A549 (cell line): ENCODE results near the gene ZC3H12C. TPM values are rescaled to one million over a fixed set of nuclear protein-coding genes. Genes with fewer than 3 reads are reported as not detected.

Experiments used
- ATAC-seq, 2 experiments: fragments of 200-7000 bp in 1 of 2; fragments of >200 bp in 1 of 2; cut with Nextera tagmentation in 1 of 2; cut with Tn5 transposase in 1 of 2; 3 replicates each; pipeline versions ENCODE4 v1.8.0 to v1.9.1; 2018 to 2020; ENCODE audit warnings: mild to moderate bottlenecking in 1 of 2, moderate library complexity in 1 of 2
- CTCF ChIA-PET: fragments of 300-600 bp; sonication (Branson Sonifier 250); formaldehyde crosslinking; extraction: SDS; loops from one replicate; lab custom pipeline; 2021; ENCODE audit warnings: antibody characterized with exemption, inconsistent platforms; lab: Yijun Ruan, JAX
- POLR2A ChIA-PET: fragments of 350-600 bp; formaldehyde crosslinking; extraction: SDS; loops from one replicate; lab custom pipeline; 2021; ENCODE audit warnings: antibody characterized with exemption, inconsistent platforms; lab: Yijun Ruan, JAX
- DNase-seq, 2 experiments: peaks; one replicate each; pipeline versions ENCODE4 v3.0.0 to v3.0.0-alpha.2; 2011 to 2016; ENCODE audit warnings: low read depth in 1 of 2, low spot score in 1 of 2
- FAIRE-seq: peaks from 2 replicates; lab custom pipeline; 2011; peaks lifted over from hg19 to GRCh38; lab: Jason Lieb, UNC
- H3K27ac ChIP-seq, 2 experiments: fragments of >200 bp; sonication (Bioruptor Twin); formaldehyde crosslinking; 3 replicates each; pipeline ENCODE4 v1.5.1; 2016 to 2017
- H3K4me1 ChIP-seq: fragments of >200 bp; sonication (Bioruptor Twin); formaldehyde crosslinking; 3 replicates; pipeline ENCODE4 v1.6.1; 2016
- H3K4me2 ChIP-seq: fragments of >200 bp; sonication (Bioruptor Twin); formaldehyde crosslinking; 3 replicates; pipeline ENCODE4 v1.6.1; 2016
- H3K4me3 ChIP-seq: fragments of >200 bp; sonication (Bioruptor Twin); formaldehyde crosslinking; 3 replicates; pipeline ENCODE4 v1.5.1; 2016
- H3K9me3 ChIP-seq: fragments of >200 bp; sonication (Bioruptor Twin); formaldehyde crosslinking; 3 replicates; pipeline ENCODE4 v1.6.1; 2016
- BHLHE40 ChIP-seq: IDR thresholded peaks from 2 replicates; pipeline ENCODE4 v1.6.1; 2012; ENCODE audit warnings: low read depth, low read length, inconsistent platforms
- CEBPB ChIP-seq, 2 experiments: fragments of >200 bp in 1 of 2; sonication (Bioruptor Twin) in 1 of 2; formaldehyde crosslinking in 1 of 2; IDR thresholded peaks; 2 replicates each; pipeline ENCODE4 v1.6.1; 2012 to 2016
- CHD4 ChIP-seq: fragments of 200-600 bp; sonication (generic); IDR thresholded peaks from 2 replicates; pipeline ENCODE4 v1.6.1; 2016; ENCODE audit warnings: antibody characterized with exemption, mild to moderate bottlenecking, borderline replicate concordance
- E2F6 ChIP-seq: IDR thresholded peaks from 2 replicates; pipeline ENCODE4 v1.6.1; 2012; ENCODE audit warnings: low read depth, borderline replicate concordance
- EHF ChIP-seq: fragments of 250-450 bp; sonication (Bioruptor Pico); IDR thresholded peaks from 2 replicates; pipeline ENCODE4 v1.5.0; 2020; ENCODE audit warnings: mild to moderate bottlenecking
- EHMT2 ChIP-seq: fragments of 200-600 bp; sonication (generic); IDR thresholded peaks from 2 replicates; pipeline ENCODE4 v1.6.1; 2016; ENCODE audit warnings: antibody characterized with exemption, low read depth, mild to moderate bottlenecking, moderate library complexity
- EP300 ChIP-seq, 2 experiments: fragments of >200 bp; sonication (Bioruptor Twin); formaldehyde crosslinking; IDR thresholded peaks; 2 replicates in 1 of 2; 3 replicates in 1 of 2; pipeline ENCODE4 v1.6.1; 2016 to 2017
- ESRRA ChIP-seq: fragments of 150-350 bp; IDR thresholded peaks from 2 replicates; pipeline ENCODE4 v1.6.1; 2014; ENCODE audit warnings: mild to moderate bottlenecking, low read length, borderline replicate concordance
- GATA3 ChIP-seq: IDR thresholded peaks from 2 replicates; pipeline ENCODE4 v1.6.1; 2012; ENCODE audit warnings: borderline replicate concordance
- HDAC2 ChIP-seq: fragments of 200-600 bp; sonication (generic); IDR thresholded peaks from 2 replicates; pipeline ENCODE4 v1.6.1; 2016
- HMGXB4 ChIP-seq: fragments of 250-450 bp; sonication (Bioruptor Pico); IDR thresholded peaks from 2 replicates; pipeline ENCODE4 v1.5.0; 2021; ENCODE audit warnings: mild to moderate bottlenecking, moderate library complexity, borderline replicate concordance
- HOXB13 ChIP-seq: fragments of 250-450 bp; sonication (Bioruptor Pico); IDR thresholded peaks from 2 replicates; pipeline ENCODE4 v1.5.0; 2020; ENCODE audit warnings: low read depth, mild to moderate bottlenecking, moderate library complexity
- HOXB5 ChIP-seq: fragments of 250-450 bp; sonication (Bioruptor Pico); IDR thresholded peaks from 2 replicates; pipeline ENCODE4 v1.5.0; 2020; ENCODE audit warnings: mild to moderate bottlenecking, moderate library complexity
- JUN ChIP-seq, 2 experiments: fragments of >200 bp; sonication (Bioruptor Twin); formaldehyde crosslinking; IDR thresholded peaks; 2 replicates in 1 of 2; 3 replicates in 1 of 2; pipeline ENCODE4 v1.6.1; 2016 to 2017
- KDM1A ChIP-seq: fragments of 200-600 bp; sonication (generic); IDR thresholded peaks from 2 replicates; pipeline ENCODE4 v1.6.1; 2016; ENCODE audit warnings: low read depth, mild to moderate bottlenecking
- KDM5A ChIP-seq: fragments of 200-600 bp; sonication (generic); IDR thresholded peaks from 2 replicates; pipeline ENCODE4 v1.6.1; 2016; ENCODE audit warnings: antibody characterized with exemption, mild to moderate bottlenecking
- NFE2L2 ChIP-seq: fragments of 150-350 bp; conservative IDR thresholded peaks from 2 replicates; pipeline ENCODE4 v1.6.1; 2014; ENCODE audit warnings: low read length
- NPAS2 ChIP-seq: fragments of 250-450 bp; sonication (Bioruptor Pico); IDR thresholded peaks from 2 replicates; pipeline ENCODE4 v1.8.0; 2022; ENCODE audit warnings: mild to moderate bottlenecking, moderate library complexity, borderline replicate concordance
- POLR2A ChIP-seq: IDR thresholded peaks from 2 replicates; pipeline ENCODE4 v1.6.1; 2012; ENCODE audit warnings: mild to moderate bottlenecking, low read length
- RAD21 ChIP-seq, 2 experiments: fragments of >200 bp in 1 of 2; sonication (Bioruptor Twin) in 1 of 2; formaldehyde crosslinking in 1 of 2; IDR thresholded peaks in 1 of 2; conservative IDR thresholded peaks in 1 of 2; 2 replicates in 1 of 2; 3 replicates in 1 of 2; pipeline ENCODE4 v1.6.1; 2012 to 2018; ENCODE audit warnings: inconsistent platforms in 1 of 2
- RCOR1 ChIP-seq: fragments of 150-350 bp; IDR thresholded peaks from 2 replicates; pipeline ENCODE4 v1.6.1; 2014; ENCODE audit warnings: antibody characterized with exemption, low read length, low read depth
- RFX5 ChIP-seq: fragments of 450-650 bp; IDR thresholded peaks from 2 replicates; pipeline ENCODE4 v1.7.1; 2014; ENCODE audit warnings: antibody characterized with exemption, mild to moderate bottlenecking, moderate library complexity
- SREBF2 ChIP-seq: fragments of 450-650 bp; IDR thresholded peaks from 2 replicates; pipeline ENCODE4 v1.6.1; 2014; ENCODE audit warnings: mild to moderate bottlenecking, moderate library complexity
- USF2 ChIP-seq: fragments of 450-650 bp; IDR thresholded peaks from 2 replicates; pipeline ENCODE4 v1.6.1; 2014; ENCODE audit warnings: antibody characterized with exemption
- ZNF302 ChIP-seq: fragments of 250-450 bp; sonication (Bioruptor Pico); IDR thresholded peaks from 2 replicates; pipeline ENCODE4 v1.9.0; 2021; ENCODE audit warnings: inconsistent platforms, mild to moderate bottlenecking, moderate library complexity
- ZSCAN20 ChIP-seq: fragments of 250-450 bp; sonication (Bioruptor Pico); IDR thresholded peaks from 2 replicates; pipeline ENCODE4 v1.8.0; 2022; ENCODE audit warnings: mild to moderate bottlenecking, moderate library complexity
- WGBS: methylation state at CpG from one replicate; pipeline ENCODE4 v1.1.6; 2017; ENCODE audit errors: missing lambda C conversion rate; 5-methylcytosine and 5-hydroxymethylcytosine counted together
- polyA plus RNA-seq, 4 experiments: library from polyadenylated mRNA; depleted of rRNA in 3 of 4; stranded (reverse); fragments of >200 nt; fragmentation: RNase III in 1 of 4; extraction: RNeasy Plus Mini Kit Qiagen cat#74134 plus additional on column Dnase treatment in 1 of 4; gene quantifications; 2 replicates in 3 of 4; 3 replicates in 1 of 4; pipeline ENCODE4 v1.2.3, GENCODE V29; 2011 to 2017
- TF ChIP-seq, protein P1 (sequence below): fragments of >200 bp; sonication (Bioruptor Twin); formaldehyde crosslinking; IDR thresholded peaks from 2 replicates; pipeline ENCODE4 v1.6.1; 2016
- TF ChIP-seq, protein P2 (sequence below): fragments of 200-600 bp; sonication (generic); IDR thresholded peaks from 2 replicates; pipeline ENCODE4 v1.6.1; 2016; ENCODE audit warnings: antibody characterized with exemption, mild to moderate bottlenecking, moderate library complexity
- TF ChIP-seq, protein P3 (sequence below): fragments of >200 bp; sonication (Bioruptor Twin); formaldehyde crosslinking; IDR thresholded peaks from 3 replicates; pipeline ENCODE4 v1.6.1; 2016
- TF ChIP-seq, protein P4 (sequence below): fragments of 150-350 bp; IDR thresholded peaks from 2 replicates; pipeline ENCODE4 v1.6.1; 2014; ENCODE audit warnings: low read depth, mild to moderate bottlenecking, low read length

The ZC3H12C gene
- polyA plus RNA-seq, 2 of the 4 experiments (the other 2 are of a cell fraction): 3.1 to 12.4 TPM

- DNase-seq: peak; percentile 34 to 82
- POLR2A ChIA-PET: interaction anchor here (0.5 to 0.9 kb wide), 2 partner anchors 57 to 133 kb away, joined by 3 to 4 read pairs; no protein-coding TSS in a partner anchor
- peak overlapping the region; percentile 66 for H3K4me2 ChIP-seq
- 48% methylated on average over 8 of the region's 9 CpGs for WGBS
- peak; percentile 90 to 95 for ATAC-seq
- no peak overlapping the region for H3K4me3 ChIP-seq
- no peaks in the 10 kb centered on the region for H3K9me3 ChIP-seq
- CTCF ChIA-PET: no interaction called here
- H3K4me1 ChIP-seq: peaks cover 55% of the 10 kb centered on the region
- peak; percentile 39 for FAIRE-seq
- peak overlapping the region; percentile 67 to 87 for H3K27ac ChIP-seq
- TF ChIP-seq HOXB13 (CRISPR knock-in tag) (peak; percentile 23; the same call in 1 of the 2 replicates), ESRRA (no peak), JUN (IDR thresholded peaks at IDR 0.05) (peak; percentile 50 to 76; a peak in 2 of 5 replicates), POLR2A (no peak), RAD21 (conservative IDR thresholded peaks at IDR 0.05 in 1 of 2, IDR thresholded peaks at IDR 0.05 in 1 of 2) (no peak), USF2 (no peak), ZSCAN20 (CRISPR knock-in tag) (no peak), SREBF2 (no peak), RFX5 (no peak), NPAS2 (CRISPR knock-in tag) (no peak), E2F6 (no peak), CEBPB (IDR thresholded peaks at IDR 0.05) (peak; percentile 44 to 60; a peak in 1 of 4 replicates), KDM1A (no peak), CHD4 (no peak), EHF (CRISPR knock-in tag) (no peak), KDM5A (no peak), EHMT2 (no peak), HDAC2 (no peak), RCOR1 (no peak), GATA3 (peak; percentile 56; the same call in 1 of the 2 replicates), ZNF302 (CRISPR knock-in tag) (no peak), NFE2L2 (no peak), BHLHE40 (no peak), HMGXB4 (CRISPR knock-in tag) (no peak), HOXB5 (CRISPR knock-in tag) (no peak), EP300 (IDR thresholded peaks at IDR 0.05) (peak; percentile 68 to 71; a peak in 3 of 5 replicates)
- TF ChIP-seq, protein P1, sequence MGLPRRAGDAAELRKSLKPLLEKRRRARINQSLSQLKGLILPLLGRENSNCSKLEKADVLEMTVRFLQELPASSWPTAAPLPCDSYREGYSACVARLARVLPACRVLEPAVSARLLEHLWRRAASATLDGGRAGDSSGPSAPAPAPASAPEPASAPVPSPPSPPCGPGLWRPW: no peak
- TF ChIP-seq, protein P2, sequence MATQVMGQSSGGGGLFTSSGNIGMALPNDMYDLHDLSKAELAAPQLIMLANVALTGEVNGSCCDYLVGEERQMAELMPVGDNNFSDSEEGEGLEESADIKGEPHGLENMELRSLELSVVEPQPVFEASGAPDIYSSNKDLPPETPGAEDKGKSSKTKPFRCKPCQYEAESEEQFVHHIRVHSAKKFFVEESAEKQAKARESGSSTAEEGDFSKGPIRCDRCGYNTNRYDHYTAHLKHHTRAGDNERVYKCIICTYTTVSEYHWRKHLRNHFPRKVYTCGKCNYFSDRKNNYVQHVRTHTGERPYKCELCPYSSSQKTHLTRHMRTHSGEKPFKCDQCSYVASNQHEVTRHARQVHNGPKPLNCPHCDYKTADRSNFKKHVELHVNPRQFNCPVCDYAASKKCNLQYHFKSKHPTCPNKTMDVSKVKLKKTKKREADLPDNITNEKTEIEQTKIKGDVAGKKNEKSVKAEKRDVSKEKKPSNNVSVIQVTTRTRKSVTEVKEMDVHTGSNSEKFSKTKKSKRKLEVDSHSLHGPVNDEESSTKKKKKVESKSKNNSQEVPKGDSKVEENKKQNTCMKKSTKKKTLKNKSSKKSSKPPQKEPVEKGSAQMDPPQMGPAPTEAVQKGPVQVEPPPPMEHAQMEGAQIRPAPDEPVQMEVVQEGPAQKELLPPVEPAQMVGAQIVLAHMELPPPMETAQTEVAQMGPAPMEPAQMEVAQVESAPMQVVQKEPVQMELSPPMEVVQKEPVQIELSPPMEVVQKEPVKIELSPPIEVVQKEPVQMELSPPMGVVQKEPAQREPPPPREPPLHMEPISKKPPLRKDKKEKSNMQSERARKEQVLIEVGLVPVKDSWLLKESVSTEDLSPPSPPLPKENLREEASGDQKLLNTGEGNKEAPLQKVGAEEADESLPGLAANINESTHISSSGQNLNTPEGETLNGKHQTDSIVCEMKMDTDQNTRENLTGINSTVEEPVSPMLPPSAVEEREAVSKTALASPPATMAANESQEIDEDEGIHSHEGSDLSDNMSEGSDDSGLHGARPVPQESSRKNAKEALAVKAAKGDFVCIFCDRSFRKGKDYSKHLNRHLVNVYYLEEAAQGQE: no peak
- TF ChIP-seq, protein P3, sequence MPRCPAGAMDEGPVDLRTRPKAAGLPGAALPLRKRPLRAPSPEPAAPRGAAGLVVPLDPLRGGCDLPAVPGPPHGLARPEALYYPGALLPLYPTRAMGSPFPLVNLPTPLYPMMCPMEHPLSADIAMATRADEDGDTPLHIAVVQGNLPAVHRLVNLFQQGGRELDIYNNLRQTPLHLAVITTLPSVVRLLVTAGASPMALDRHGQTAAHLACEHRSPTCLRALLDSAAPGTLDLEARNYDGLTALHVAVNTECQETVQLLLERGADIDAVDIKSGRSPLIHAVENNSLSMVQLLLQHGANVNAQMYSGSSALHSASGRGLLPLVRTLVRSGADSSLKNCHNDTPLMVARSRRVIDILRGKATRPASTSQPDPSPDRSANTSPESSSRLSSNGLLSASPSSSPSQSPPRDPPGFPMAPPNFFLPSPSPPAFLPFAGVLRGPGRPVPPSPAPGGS: no peak
- TF ChIP-seq, protein P4, sequence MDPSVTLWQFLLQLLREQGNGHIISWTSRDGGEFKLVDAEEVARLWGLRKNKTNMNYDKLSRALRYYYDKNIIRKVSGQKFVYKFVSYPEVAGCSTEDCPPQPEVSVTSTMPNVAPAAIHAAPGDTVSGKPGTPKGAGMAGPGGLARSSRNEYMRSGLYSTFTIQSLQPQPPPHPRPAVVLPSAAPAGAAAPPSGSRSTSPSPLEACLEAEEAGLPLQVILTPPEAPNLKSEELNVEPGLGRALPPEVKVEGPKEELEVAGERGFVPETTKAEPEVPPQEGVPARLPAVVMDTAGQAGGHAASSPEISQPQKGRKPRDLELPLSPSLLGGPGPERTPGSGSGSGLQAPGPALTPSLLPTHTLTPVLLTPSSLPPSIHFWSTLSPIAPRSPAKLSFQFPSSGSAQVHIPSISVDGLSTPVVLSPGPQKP: no peak
Measured at GRCh38 chr11:110148775-110149744, 55.9 kb downstream of the ZC3H12C start.
